ENCODE measurements around the gene CPEB3. TPM values are rescaled to one million over a fixed set of nuclear protein-coding genes. Genes with fewer than 3 reads are reported as not detected.

Gene CPEB3
- total RNA-seq, 1 donor from 2014 or later: 2.4 TPM

- no peak for FAIRE-seq
- Histone ChIP-seq H3K27me3 (ENCODE audit: control insufficient read depth, insufficient read depth, low read length) (no peaks in the 10 kb centered on the region), H3K36me3 (ENCODE audit: control insufficient read depth, insufficient read depth, low read length) (peaks cover 6% of the 10 kb centered on the region), H3K4me3 (ENCODE audit: low read depth, low read length) (no peak overlapping the region)
- TF ChIP-seq CTCF (IDR thresholded peaks at IDR 0.05; ENCODE audit: insufficient read depth, low read length, severe bottlenecking): no peak
- no peak for DNase-seq (ENCODE audit: low read depth)
Observed at GRCh38 chr10:92009445-92009844, 281.4 kb downstream of the CPEB3 start.

GRCh38 chr10:92005978-92006377 is 284.9 kb downstream of the CPEB3 start:
- DNase-seq (ENCODE audit: low read depth) (no peak), FAIRE-seq (no peak)
- Histone ChIP-seq H3K27me3 (ENCODE audit: control insufficient read depth, insufficient read depth, low read length) (no peaks in the 10 kb centered on the region), H3K4me3 (ENCODE audit: low read depth, low read length) (no peak overlapping the region), H3K36me3 (ENCODE audit: control insufficient read depth, insufficient read depth, low read length) (peaks cover 4% of the 10 kb centered on the region)
- TF ChIP-seq CTCF (IDR thresholded peaks at IDR 0.05; ENCODE audit: insufficient read depth, low read length, severe bottlenecking): no peak

GRCh38 chr10:92003258-92003657 is 287.6 kb downstream of the CPEB3 start:
- no peak for TF ChIP-seq CTCF (IDR thresholded peaks at IDR 0.05; ENCODE audit: insufficient read depth, low read length, severe bottlenecking)
- peaks cover 2% of the 10 kb centered on the region for H3K36me3 ChIP-seq (ENCODE audit: control insufficient read depth, insufficient read depth, low read length)
- H3K27me3 ChIP-seq (ENCODE audit: control insufficient read depth, insufficient read depth, low read length): no peaks in the 10 kb centered on the region
- FAIRE-seq: no peak
- no peak overlapping the region for H3K4me3 ChIP-seq (ENCODE audit: low read depth, low read length)
- no peak for DNase-seq (ENCODE audit: low read depth)

- DNase-seq (ENCODE audit: low read depth) (no peak), FAIRE-seq (no peak)
- Histone ChIP-seq H3K36me3 (ENCODE audit: control insufficient read depth, insufficient read depth, low read length) (peaks cover 1% of the 10 kb centered on the region), H3K4me3 (ENCODE audit: low read depth, low read length) (no peak overlapping the region), H3K27me3 (ENCODE audit: control insufficient read depth, insufficient read depth, low read length) (no peaks in the 10 kb centered on the region)
- TF ChIP-seq CTCF (IDR thresholded peaks at IDR 0.05; ENCODE audit: insufficient read depth, low read length, severe bottlenecking): no peak
Observed at GRCh38 chr10:92001995-92002394, 288.9 kb downstream of the CPEB3 start.

- H3K36me3 ChIP-seq (ENCODE audit: control insufficient read depth, insufficient read depth, low read length): peaks cover 1% of the 10 kb centered on the region
- TF ChIP-seq CTCF (IDR thresholded peaks at IDR 0.05; ENCODE audit: insufficient read depth, low read length, severe bottlenecking): no peak
- FAIRE-seq: no peak
- H3K27me3 ChIP-seq (ENCODE audit: control insufficient read depth, insufficient read depth, low read length): no peaks in the 10 kb centered on the region
- no peak overlapping the region for H3K4me3 ChIP-seq (ENCODE audit: low read depth, low read length)
- no peak for DNase-seq (ENCODE audit: low read depth)
Observed at GRCh38 chr10:92001581-92001980, 289.3 kb downstream of the CPEB3 start.

Other genes with a start within 250 kb of the CPEB3 start
- 23.2 and 26.8 TPM in 2 replicates for gene MARCHF5, start 89 bp upstream of the CPEB3 start, total RNA-seq

All from bronchial epithelial cell (primary cell).